GM12872 (cell line): Measurements from ENCODE around the gene LUZP2.

ENCODE experiments used
- CTCF ChIP-seq: IDR thresholded peaks from 3 replicates; pipeline ENCODE4 v1.5.1; 2011; ENCODE audit warnings: low read depth, mild to moderate bottlenecking, low read length, moderate library complexity; ENCODE audit not compliant: insufficient read depth

Gene LUZP2

GRCh38 chr11:24683583-24683982 lies 186.7 kb downstream of the LUZP2 start:
- no peak for TF ChIP-seq CTCF

GRCh38 chr11:24685821-24686220 lies 189.0 kb downstream of the LUZP2 start:
- no peak for TF ChIP-seq CTCF

- no peak for TF ChIP-seq CTCF
These were observed 190.8 kb downstream of the LUZP2 start for GRCh38 chr11:24687531-24688147.

GRCh38 chr11:24688981-24689380 lies 192.1 kb downstream of the LUZP2 start:
- no peak for TF ChIP-seq CTCF

- TF ChIP-seq CTCF = no peak
These were observed 200.8 kb downstream of the LUZP2 start for GRCh38 chr11:24697522-24698111.

GRCh38 chr11:24704716-24705115 lies 207.9 kb downstream of the LUZP2 start:
- no peak for TF ChIP-seq CTCF

GRCh38 chr11:24705474-24705873 lies 208.6 kb downstream of the LUZP2 start:
- TF ChIP-seq CTCF = no peak
